Measurements from ENCODE around the gene JAK1. TPM values are rescaled to one million over a fixed set of nuclear protein-coding genes. Genes with fewer than 3 reads are reported as not detected.

JAK1 gene
- polyA plus RNA-seq, 2 of the 4 experiments (the other 2 are of a cell fraction), result 110 to 159 TPM

- H3K4me1 ChIP-seq, result peaks cover 9% of the 10 kb centered on the region
- DNase-seq (ENCODE audit: low read depth in 1 of 2, low spot score in 1 of 2), result no peak
- WGBS (ENCODE audit: missing lambda C conversion rate), result 71% methylated on average over 1 of the region's 1 CpG
- ATAC-seq, result no peak
- ChIA-PET CTCF (no interaction called here), POLR2A (no interaction called here)
- H3K27ac ChIP-seq, result no peak overlapping the region
- no peaks in the 10 kb centered on the region for H3K9me3 ChIP-seq
- TF ChIP-seq NFE2L2 (conservative IDR thresholded peaks at IDR 0.05; ENCODE audit: low read length), result no peak
- TF ChIP-seq HOXB5 (CRISPR knock-in tag; IDR thresholded peaks at IDR 0.05), result no peak
- TF ChIP-seq HOXA7 (CRISPR knock-in tag; IDR thresholded peaks at IDR 0.05), result no peak
- no peak for TF ChIP-seq PBX3 (IDR thresholded peaks at IDR 0.05)
- no peak for TF ChIP-seq EHF (CRISPR knock-in tag; IDR thresholded peaks at IDR 0.05)
- no peak for TF ChIP-seq FOSB (CRISPR knock-in tag; IDR thresholded peaks at IDR 0.05)
- TF ChIP-seq SREBF2 (IDR thresholded peaks at IDR 0.05), result no peak
- TF ChIP-seq PHF8 (IDR thresholded peaks at IDR 0.05; ENCODE audit: borderline replicate concordance, low read depth), result no peak
- H3K4me3 ChIP-seq, result no peak overlapping the region
- H3K4me2 ChIP-seq, result no peak overlapping the region
- FAIRE-seq, result no peak
Observed at GRCh38 chr1:64867266-64867665, 99.1 kb downstream of the JAK1 start.

- POLR2A ChIA-PET, result no interaction called here
- Histone ChIP-seq H3K4me3 (no peak overlapping the region), H3K9me3 (no peaks in the 10 kb centered on the region), H3K4me1 (peaks cover 9% of the 10 kb centered on the region), H3K27ac (no peak overlapping the region), H3K4me2 (no peak overlapping the region)
- ATAC-seq (no peak), DNase-seq (ENCODE audit: low read depth in 1 of 2, low spot score in 1 of 2) (no peak), FAIRE-seq (no peak)
- TF ChIP-seq MAZ (IDR thresholded peaks at IDR 0.05; ENCODE audit: borderline replicate concordance, low read depth, low read length) (no peak), BCL3 (IDR thresholded peaks at IDR 0.05) (no peak), JUNB (IDR thresholded peaks at IDR 0.05) (no peak), CHD2 (IDR thresholded peaks at IDR 0.05; ENCODE audit: low read length, partially characterized antibody) (no peak), HEYL (CRISPR knock-in tag; IDR thresholded peaks at IDR 0.05) (no peak), TP53 (CRISPR knock-in tag; IDR thresholded peaks at IDR 0.05) (no peak), BHLHE40 (IDR thresholded peaks at IDR 0.05; ENCODE audit: low read depth, low read length) (no peak), RFX5 (IDR thresholded peaks at IDR 0.05) (no peak), HES2 (IDR thresholded peaks at IDR 0.05) (no peak), ATOH8 (CRISPR knock-in tag; IDR thresholded peaks at IDR 0.05; ENCODE audit: low read depth) (no peak), MAX (IDR thresholded peaks at IDR 0.05) (no peak), USF2 (IDR thresholded peaks at IDR 0.05) (no peak), E2F6 (IDR thresholded peaks at IDR 0.05; ENCODE audit: borderline replicate concordance, low read depth) (no peak), HMGXB4 (CRISPR knock-in tag; IDR thresholded peaks at IDR 0.05; ENCODE audit: borderline replicate concordance) (no peak)
- CTCF ChIA-PET, result no interaction called here
- 92% methylated on average over 10 of the region's 10 CpGs for WGBS (ENCODE audit: missing lambda C conversion rate)
Observed at GRCh38 chr1:64866689-64867088, 99.7 kb downstream of the JAK1 start.
